Skeletal muscle satellite cell (primary cell): ENCODE data around the gene GNA14.
"Not testable (repeated sequence)": the region's sequence is repeated elsewhere in the genome, so short reads cannot be mapped to it uniquely, and the experiment has no call there.

Experiments used
- H3K27me3 ChIP-seq: 2 replicates; pipeline ENCODE4 v1.7.0; 2013; ENCODE audit warnings: low read length; ENCODE audit not compliant: control insufficient read depth, insufficient read depth
- H3K36me3 ChIP-seq: 2 replicates; pipeline ENCODE4 v1.7.0; 2013; ENCODE audit warnings: mild to moderate bottlenecking, control low read depth, low read length; ENCODE audit not compliant: insufficient read depth
- H3K4me1 ChIP-seq: 2 replicates; pipeline ENCODE4 v1.7.0; 2013; ENCODE audit warnings: low read length; ENCODE audit not compliant: control insufficient read depth, insufficient read depth
- H3K4me2 ChIP-seq: 2 replicates; pipeline ENCODE4 v1.7.0; 2013; ENCODE audit warnings: mild to moderate bottlenecking, low read length
- H3K4me3 ChIP-seq: 2 replicates; pipeline ENCODE4 v1.7.0; 2013; ENCODE audit warnings: low read length
- H3K9ac ChIP-seq: 2 replicates; pipeline ENCODE4 v1.7.0; 2013; ENCODE audit warnings: mild to moderate bottlenecking, low read depth, low read length, moderate library complexity
- H3K9me3 ChIP-seq: replicated peaks from 2 replicates; pipeline ENCODE4 v1.7.0; 2013; ENCODE audit warnings: mild to moderate bottlenecking, control low read depth, low read length

The GNA14 gene

GRCh38 chr9:77587042-77587441 is 61.1 kb downstream of the GNA14 start:
- Histone ChIP-seq H3K36me3 (no peaks in the 10 kb centered on the region), H3K27me3 (peaks cover 16% of the 10 kb centered on the region), H3K9ac (no peak overlapping the region), H3K4me2 (no peak overlapping the region), H3K4me1 (peaks cover 15% of the 10 kb centered on the region), H3K9me3 (no peaks in the 10 kb centered on the region), H3K4me3 (no peak overlapping the region)

GRCh38 chr9:77586591-77586990 is 61.5 kb downstream of the GNA14 start:
- no peaks in the 10 kb centered on the region for H3K36me3 ChIP-seq
- H3K27me3 ChIP-seq: peaks cover 19% of the 10 kb centered on the region

GRCh38 chr9:77585335-77585786 is 62.8 kb downstream of the GNA14 start:
- H3K36me3 ChIP-seq: no peaks in the 10 kb centered on the region
- no peak overlapping the region for H3K4me2 ChIP-seq
- no peak overlapping the region for H3K4me3 ChIP-seq
- H3K9me3 ChIP-seq: no peaks in the 10 kb centered on the region
- peaks cover 19% of the 10 kb centered on the region for H3K27me3 ChIP-seq
- H3K4me1 ChIP-seq: peaks cover 15% of the 10 kb centered on the region
- H3K9ac ChIP-seq: no peak overlapping the region

More at GRCh38 chr9:77586591-77586990, 61.5 kb downstream of the GNA14 start:
- H3K4me3 ChIP-seq: no peak overlapping the region
- H3K4me1 ChIP-seq: peaks cover 15% of the 10 kb centered on the region
- H3K9ac ChIP-seq: no peak overlapping the region
- no peak overlapping the region for H3K4me2 ChIP-seq
- H3K9me3 ChIP-seq: no peaks in the 10 kb centered on the region

- H3K4me3 ChIP-seq, H3K4me2 ChIP-seq, H3K9me3 ChIP-seq, H3K36me3 ChIP-seq, H3K9ac ChIP-seq: not testable (repeated sequence)
- H3K4me1 ChIP-seq: peaks cover 15% of the 10 kb centered on the region
- H3K27me3 ChIP-seq: peaks cover 19% of the 10 kb centered on the region
Observed at GRCh38 chr9:77584927-77585326, 63.2 kb downstream of the GNA14 start.

- Histone ChIP-seq H3K4me3 (no peak overlapping the region), H3K27me3 (peaks cover 19% of the 10 kb centered on the region), H3K9me3 (no peaks in the 10 kb centered on the region), H3K9ac (no peak overlapping the region), H3K4me2 (no peak overlapping the region), H3K4me1 (peaks cover 5% of the 10 kb centered on the region), H3K36me3 (no peaks in the 10 kb centered on the region)
Observed at GRCh38 chr9:77582961-77583576, 65.1 kb downstream of the GNA14 start.

GRCh38 chr9:77582525-77582924 is 65.6 kb downstream of the GNA14 start:
- peaks cover 19% of the 10 kb centered on the region for H3K27me3 ChIP-seq
- H3K4me1 ChIP-seq: no peaks in the 10 kb centered on the region
- no peak overlapping the region for H3K4me2 ChIP-seq
- H3K36me3 ChIP-seq: no peaks in the 10 kb centered on the region
- H3K9me3 ChIP-seq: no peaks in the 10 kb centered on the region
- H3K4me3 ChIP-seq: no peak overlapping the region
- no peak overlapping the region for H3K9ac ChIP-seq

- Histone ChIP-seq H3K4me1 (no peaks in the 10 kb centered on the region), H3K4me2 (no peak overlapping the region), H3K9me3 (no peaks in the 10 kb centered on the region), H3K9ac (no peak overlapping the region), H3K27me3 (peaks cover 3% of the 10 kb centered on the region), H3K4me3 (no peak overlapping the region), H3K36me3 (no peaks in the 10 kb centered on the region)
Observed at GRCh38 chr9:77575785-77576184, 72.3 kb downstream of the GNA14 start.

GRCh38 chr9:77569335-77569734 is 78.8 kb downstream of the GNA14 start:
- no peak overlapping the region for H3K4me3 ChIP-seq
- peaks cover 18% of the 10 kb centered on the region for H3K27me3 ChIP-seq
- H3K4me1 ChIP-seq: no peaks in the 10 kb centered on the region
- H3K36me3 ChIP-seq: no peaks in the 10 kb centered on the region
- no peak overlapping the region for H3K4me2 ChIP-seq
- H3K9ac ChIP-seq: no peak overlapping the region
- no peaks in the 10 kb centered on the region for H3K9me3 ChIP-seq

GRCh38 chr9:77563174-77563573 is 84.9 kb downstream of the GNA14 start:
- Histone ChIP-seq H3K4me1 (no peaks in the 10 kb centered on the region), H3K9ac (no peak overlapping the region), H3K4me3 (no peak overlapping the region), H3K4me2 (no peak overlapping the region), H3K36me3 (no peaks in the 10 kb centered on the region), H3K9me3 (no peaks in the 10 kb centered on the region), H3K27me3 (peaks cover 17% of the 10 kb centered on the region)

GRCh38 chr9:77562019-77562748 is 85.9 kb downstream of the GNA14 start:
- H3K9ac ChIP-seq: no peak overlapping the region
- no peaks in the 10 kb centered on the region for H3K9me3 ChIP-seq
- H3K36me3 ChIP-seq: no peaks in the 10 kb centered on the region
- H3K4me3 ChIP-seq: no peak overlapping the region
- H3K27me3 ChIP-seq: peaks cover 17% of the 10 kb centered on the region
- H3K4me1 ChIP-seq: no peaks in the 10 kb centered on the region
- no peak overlapping the region for H3K4me2 ChIP-seq

- Histone ChIP-seq H3K27me3 (peaks cover 17% of the 10 kb centered on the region), H3K36me3 (no peaks in the 10 kb centered on the region), H3K4me3 (no peak overlapping the region), H3K9me3 (no peaks in the 10 kb centered on the region), H3K4me2 (no peak overlapping the region), H3K4me1 (no peaks in the 10 kb centered on the region), H3K9ac (no peak overlapping the region)
Observed at GRCh38 chr9:77561331-77562018, 86.6 kb downstream of the GNA14 start.
